Fibroblast of upper back skin (primary cell): Measurements from ENCODE around the gene TFEB.

Source experiments
- DNase-seq: peaks from one replicate; pipeline ENCODE4 v3.0.0-alpha.2; 2013

TFEB gene

GRCh38 chr6:41763470-41763869, 28.1 kb upstream of the TFEB start:
- DNase-seq: no peak

- no peak for DNase-seq
Measured at GRCh38 chr6:41759905-41760579, 24.6 kb upstream of the TFEB start.

DNA sequence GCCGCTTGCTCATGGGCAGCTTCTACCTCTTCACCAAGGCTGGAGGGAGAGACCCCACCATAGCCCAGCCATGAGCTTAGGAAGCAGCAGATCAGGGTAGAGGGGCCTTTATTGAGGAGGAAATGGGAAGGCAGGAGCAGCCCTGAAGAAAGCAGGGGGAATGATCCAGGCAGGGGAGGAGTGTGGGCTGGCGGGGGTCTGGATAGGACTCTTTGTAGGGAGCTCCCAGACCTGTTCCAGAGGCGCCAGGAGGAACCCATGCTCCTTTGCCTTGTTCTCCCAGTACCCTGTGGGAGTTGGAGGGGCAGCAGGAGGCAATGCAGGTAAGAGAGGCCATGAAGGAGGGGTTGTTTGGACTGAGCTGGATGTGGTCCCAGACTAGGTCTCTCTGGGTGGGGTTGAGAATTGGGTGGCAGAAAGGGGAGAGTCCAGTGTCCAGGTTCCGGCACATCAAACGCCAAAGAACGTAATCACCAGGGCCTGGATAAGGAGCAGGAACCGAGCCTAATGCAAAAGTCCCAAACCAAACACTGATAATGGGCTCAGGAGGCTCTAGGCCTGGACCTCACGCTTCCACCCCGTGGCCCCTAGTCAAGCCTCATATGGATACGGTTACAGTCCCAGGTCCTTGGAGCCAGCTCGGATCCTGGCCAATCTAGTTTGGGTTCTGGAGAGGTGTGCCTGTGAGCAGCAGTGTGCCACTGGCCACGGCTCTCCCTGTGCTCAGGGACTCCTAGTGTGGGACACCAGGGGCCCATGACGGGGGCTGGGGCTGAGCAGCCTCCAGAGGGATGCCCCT, 23.9 kb upstream of the TFEB start:
- no peak for DNase-seq

- no peak for DNase-seq
Measured at GRCh38 chr6:41758641-41759035, 23.2 kb upstream of the TFEB start.

GRCh38 chr6:41757931-41758640, 22.7 kb upstream of the TFEB start:
- DNase-seq: no peak

DNA sequence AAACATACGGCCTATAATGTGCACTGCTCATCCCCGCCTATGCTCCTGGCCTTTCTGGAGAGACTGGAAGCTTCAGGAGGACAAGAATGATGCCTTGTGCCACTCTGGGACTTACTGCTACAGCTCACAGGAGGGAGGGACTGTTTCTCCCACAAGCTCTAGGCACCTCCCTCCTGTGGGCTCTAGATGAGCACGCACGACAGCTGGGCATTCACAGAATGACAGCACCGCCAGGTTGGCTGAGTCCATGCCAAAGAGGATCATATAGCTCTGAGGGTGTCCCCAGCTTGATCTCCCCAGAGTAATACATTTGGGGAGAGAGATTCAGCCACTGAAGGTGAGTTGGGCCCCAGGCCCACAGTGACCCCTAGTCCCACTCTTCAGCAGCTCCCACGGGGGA, 21.9 kb upstream of the TFEB start:
- DNase-seq: no peak

- DNase-seq: no peak
Measured at GRCh38 chr6:41756354-41756753, 20.9 kb upstream of the TFEB start.

- no peak for DNase-seq
Measured at GRCh38 chr6:41755895-41756294, 20.5 kb upstream of the TFEB start.

- DNase-seq: no peak
Measured at GRCh38 chr6:41750374-41750773, 15.0 kb upstream of the TFEB start.

GRCh38 chr6:41748542-41748941, 13.1 kb upstream of the TFEB start:
- no peak for DNase-seq

DNA sequence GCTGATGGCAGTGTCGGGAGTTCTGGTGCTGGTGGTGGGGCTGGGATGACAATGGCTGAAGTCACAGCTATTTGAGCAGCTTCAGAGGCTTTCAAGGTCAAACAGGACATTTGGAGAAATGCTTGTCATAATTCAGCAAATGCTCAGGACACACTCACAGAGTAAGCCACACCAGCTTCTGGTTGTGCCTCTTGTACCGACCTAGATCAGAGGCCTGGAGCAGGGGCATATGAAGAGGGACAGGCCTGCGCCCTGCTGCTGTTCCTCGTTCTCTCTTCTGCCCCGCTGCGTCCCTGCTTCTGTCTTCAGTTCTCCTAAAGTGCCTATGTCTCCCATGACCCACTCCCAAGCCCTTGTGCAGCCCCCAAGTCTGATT, 12.7 kb upstream of the TFEB start:
- no peak for DNase-seq

DNA sequence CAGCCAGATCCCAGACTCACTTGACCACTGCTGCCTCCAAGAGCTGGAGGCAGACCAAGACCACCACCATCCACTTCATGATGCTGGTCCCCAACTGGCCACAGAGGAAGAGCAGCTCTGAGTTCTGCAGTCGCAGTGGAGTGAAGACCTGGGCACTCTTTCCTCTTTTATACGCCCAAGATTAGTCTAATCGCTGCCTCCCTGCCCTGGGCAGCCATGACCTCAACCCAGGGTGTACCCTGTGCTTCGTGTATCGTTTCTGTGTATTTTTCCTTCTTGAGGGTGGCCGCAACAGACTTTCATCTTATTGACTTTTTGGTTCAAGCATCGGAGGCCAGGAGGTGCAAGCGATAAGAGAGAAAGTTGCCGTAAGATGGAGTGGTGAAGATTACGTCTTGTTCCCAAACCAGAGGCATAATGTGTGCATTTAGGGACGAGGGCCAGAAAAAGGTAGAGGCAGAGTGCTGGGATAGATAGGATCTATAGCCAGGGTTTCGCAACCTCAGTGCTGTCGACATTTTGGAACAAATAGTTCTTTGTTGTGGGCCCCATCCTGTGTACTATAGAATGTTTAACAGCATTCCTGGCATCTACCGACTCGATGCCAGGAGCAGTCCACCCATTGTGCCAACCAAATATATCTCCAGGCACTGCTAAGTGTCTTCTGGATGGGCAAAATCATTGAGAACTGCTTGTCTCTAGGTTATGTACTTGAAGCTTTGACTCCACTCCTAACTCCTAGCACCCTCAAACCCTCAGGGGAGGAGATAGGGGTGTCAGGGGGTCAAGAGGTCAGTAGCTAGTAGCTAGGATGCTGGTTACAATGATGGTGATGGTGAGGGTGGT, 12.1 kb upstream of the TFEB start, which contains the start of gene PGC:
TSS of gene PGC (minus strand) at position 142 of the 846 bp plus-strand sequence. CDS start at position 79, 63 bp downstream.
- DNase-seq: no peak

DNA sequence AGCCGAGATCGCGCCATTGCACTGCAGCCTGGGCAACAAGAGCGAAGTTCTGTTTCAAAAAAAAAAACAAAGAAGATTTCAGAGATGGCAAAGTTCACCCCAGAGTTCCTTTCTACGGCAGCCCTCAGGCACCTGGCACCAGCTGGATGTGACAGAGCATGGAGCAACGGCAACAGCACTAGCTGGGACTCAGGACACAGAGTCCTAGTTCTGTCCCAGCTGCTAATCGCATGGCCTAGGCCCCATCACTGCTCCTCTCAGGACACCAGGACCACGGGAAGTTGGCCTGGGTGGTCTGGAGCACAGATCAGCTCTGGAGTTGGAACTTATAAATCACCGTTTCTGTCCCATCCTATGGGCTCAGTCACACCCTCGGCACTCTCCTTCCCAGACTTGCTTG, 10.7 kb upstream of the TFEB start:
- DNase-seq: no peak

DNA sequence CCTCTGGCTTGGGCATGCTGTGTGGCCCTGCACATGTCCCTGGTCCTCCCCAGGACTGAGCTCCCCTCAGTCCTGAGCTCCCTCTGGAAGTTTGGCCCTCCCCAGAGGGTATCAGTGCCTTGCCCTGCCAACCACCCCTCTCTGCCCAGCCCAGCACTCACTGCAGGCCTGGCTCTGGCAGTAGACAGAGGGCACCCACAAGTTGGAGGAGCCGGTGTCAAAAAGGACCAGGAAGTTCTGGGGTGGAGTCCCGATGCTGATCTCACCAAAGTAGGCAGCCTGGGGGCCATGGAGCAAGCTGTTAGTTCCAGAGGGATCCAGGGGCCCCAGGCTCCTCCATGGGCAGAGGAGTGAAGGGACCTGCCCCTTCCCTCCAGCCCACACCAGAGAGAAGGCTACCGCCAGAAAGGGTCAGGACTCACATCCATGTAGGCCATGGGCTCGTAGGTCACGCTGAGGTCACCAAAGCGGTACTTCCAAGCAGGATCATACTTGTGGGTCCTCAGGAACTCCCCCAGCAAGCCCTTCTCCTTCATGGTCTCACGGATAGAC, 8.9 kb upstream of the TFEB start:
- no peak for DNase-seq

GRCh38 chr6:41743406-41744235, 8.2 kb upstream of the TFEB start:
- DNase-seq: no peak

GRCh38 chr6:41741625-41742490, 6.5 kb upstream of the TFEB start:
- DNase-seq: no peak

GRCh38 chr6:41740366-41741162, 5.2 kb upstream of the TFEB start:
- DNase-seq: no peak

DNA sequence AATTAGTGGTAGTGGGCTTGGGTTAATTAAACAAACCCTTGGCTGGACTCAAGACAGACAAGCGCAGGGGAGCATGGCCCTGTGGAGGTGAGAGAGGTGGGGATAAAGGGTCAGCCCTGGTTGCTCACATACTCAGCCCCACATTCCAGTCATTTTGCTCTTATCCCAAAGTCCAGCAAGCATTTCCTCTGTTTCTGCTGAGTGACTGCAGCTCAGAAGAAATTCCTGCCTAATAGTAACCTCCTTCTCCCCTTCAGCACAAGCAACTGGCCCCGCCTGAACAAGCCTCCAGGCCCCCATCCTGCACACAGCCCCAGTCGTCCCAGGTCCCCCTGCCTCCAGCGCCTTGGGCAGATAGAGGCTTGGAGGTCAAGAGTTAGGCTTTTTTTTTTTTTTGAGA, 3.6 kb upstream of the TFEB start:
- no peak for DNase-seq

DNA sequence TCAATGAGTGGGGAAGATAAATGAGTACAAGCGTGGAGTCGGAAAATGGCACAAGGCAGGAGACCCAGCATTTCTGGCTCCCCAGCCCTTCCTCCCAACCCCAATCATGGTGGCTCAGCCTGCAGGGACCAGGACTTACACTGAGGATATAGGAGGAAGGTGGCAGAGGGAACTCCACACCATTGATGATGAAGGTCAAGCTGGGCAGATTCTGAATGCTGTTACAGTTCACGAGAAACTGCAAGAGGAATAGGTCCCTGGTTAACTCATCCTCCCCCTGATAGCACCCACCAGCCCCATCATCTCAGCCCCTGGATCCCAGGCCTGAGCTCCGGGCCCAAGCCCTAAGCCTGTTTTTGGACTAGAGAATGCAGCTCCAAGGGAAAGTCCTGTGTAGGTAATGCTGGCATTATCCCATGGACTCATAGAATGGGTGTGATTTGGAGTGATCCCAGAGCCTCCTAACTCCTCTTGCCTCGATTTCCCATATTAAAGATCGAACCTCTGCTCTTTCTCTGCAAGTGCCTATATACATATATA, 2.3 kb upstream of the TFEB start:
- no peak for DNase-seq
